ENCODE data around the gene CAMTA1.

CAMTA1 gene

DNA sequence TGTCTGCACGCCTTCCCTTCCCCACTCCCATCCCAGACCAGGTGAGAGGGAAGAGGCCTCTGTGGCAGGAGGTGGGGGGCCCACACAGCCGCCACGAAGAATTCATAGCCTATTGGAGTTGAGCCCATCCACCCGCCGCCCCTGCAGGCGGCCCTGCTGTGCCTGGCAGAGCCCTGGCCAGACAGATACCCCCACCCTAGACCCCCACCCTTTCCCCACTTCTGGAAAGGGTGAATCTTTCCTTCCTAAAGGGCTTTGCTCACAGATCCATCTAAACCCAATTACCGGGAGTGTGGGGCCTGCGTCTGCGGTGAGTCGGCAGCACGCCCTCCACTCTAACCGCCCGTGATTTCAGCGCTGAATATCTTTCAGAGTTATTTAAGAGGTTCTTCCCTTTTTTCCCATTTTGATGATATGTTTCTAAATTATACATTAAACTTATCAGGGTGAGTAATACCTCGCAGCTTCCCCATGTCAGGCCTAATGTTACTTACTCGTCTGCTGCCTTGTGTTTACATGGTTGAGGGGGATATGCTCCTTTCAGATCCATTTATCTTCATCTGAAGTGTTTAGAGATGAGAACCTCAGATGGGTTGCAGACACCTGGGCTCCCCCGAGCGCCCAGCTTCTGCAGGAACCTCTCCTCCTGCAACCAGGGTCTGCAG, 802.0 kb downstream of the CAMTA1 start:
- no peak for ATAC-seq
- TF ChIP-seq, protein P1, sequence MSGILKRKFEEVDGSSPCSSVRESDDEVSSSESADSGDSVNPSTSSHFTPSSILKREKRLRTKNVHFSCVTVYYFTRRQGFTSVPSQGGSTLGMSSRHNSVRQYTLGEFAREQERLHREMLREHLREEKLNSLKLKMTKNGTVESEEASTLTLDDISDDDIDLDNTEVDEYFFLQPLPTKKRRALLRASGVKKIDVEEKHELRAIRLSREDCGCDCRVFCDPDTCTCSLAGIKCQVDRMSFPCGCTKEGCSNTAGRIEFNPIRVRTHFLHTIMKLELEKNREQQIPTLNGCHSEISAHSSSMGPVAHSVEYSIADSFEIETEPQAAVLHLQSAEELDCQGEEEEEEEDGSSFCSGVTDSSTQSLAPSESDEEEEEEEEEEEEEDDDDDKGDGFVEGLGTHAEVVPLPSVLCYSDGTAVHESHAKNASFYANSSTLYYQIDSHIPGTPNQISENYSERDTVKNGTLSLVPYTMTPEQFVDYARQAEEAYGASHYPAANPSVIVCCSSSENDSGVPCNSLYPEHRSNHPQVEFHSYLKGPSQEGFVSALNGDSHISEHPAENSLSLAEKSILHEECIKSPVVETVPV (CRISPR knock-in tag; IDR thresholded peaks at IDR 0.05): no peak
- no peak for TF ChIP-seq ZNF565 (CRISPR knock-in tag; conservative IDR thresholded peaks at IDR 0.05; ENCODE audit: low read depth)
- TF ChIP-seq OSR1 (CRISPR knock-in tag; IDR thresholded peaks at IDR 0.05): no peak
- no peak for TF ChIP-seq ZC3H10 (CRISPR knock-in tag; IDR thresholded peaks at IDR 0.05)

DNA sequence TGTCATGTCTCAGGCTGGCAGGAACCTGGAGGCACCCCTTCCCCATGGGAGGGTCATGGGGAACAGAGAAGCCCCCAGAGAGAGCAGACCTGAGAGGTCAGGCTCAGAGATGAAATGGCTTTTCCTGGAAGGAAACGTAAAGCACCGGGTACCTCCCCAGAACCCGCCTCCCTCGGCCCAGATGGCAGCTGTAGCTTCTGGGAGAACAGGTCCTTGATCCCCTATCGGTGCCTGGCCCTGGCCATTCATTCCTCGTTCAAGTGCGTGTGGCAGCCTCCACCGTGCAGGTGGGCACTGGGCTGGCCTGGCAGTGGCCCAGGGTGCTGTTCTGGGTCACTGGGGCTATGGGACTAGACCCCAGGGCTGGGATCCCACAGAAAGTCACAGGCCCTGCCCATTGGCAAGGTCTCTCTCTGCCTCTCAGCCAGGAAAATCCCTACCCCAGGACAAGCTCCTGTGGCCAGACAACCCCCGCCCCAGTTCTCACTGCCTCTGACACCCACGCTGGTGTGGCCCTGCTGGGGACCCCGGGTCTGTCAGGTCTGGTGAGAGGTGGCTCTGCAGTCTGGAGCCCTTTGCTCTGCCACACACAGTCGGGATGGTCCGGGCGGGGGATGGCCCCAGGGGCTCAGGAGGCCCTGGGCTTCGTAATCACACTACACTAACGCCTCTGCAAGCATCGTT, 802.7 kb downstream of the CAMTA1 start:
- ATAC-seq: no peak
- TF ChIP-seq ZNF70 (CRISPR knock-in tag; IDR thresholded peaks at IDR 0.05) (no peak), PPARA (CRISPR knock-in tag; IDR thresholded peaks at IDR 0.05; ENCODE audit: borderline replicate concordance) (no peak), BACH2 (CRISPR knock-in tag; IDR thresholded peaks at IDR 0.05; ENCODE audit: borderline replicate concordance) (no peak), ARNTL (CRISPR knock-in tag; IDR thresholded peaks at IDR 0.05; ENCODE audit: borderline replicate concordance, low read depth) (no peak), ZFP3 (CRISPR knock-in tag; IDR thresholded peaks at IDR 0.05) (no peak), TCF4 (CRISPR knock-in tag; IDR thresholded peaks at IDR 0.05; ENCODE audit: borderline replicate concordance) (no peak), ZNF8 (CRISPR knock-in tag; IDR thresholded peaks at IDR 0.05) (no peak), SNAI2 (CRISPR knock-in tag; IDR thresholded peaks at IDR 0.05) (no peak), ESRRG (CRISPR knock-in tag; IDR thresholded peaks at IDR 0.05) (no peak), ZFP30 (CRISPR knock-in tag; IDR thresholded peaks at IDR 0.05) (no peak), CSDC2 (CRISPR knock-in tag; IDR thresholded peaks at IDR 0.05) (no peak), ZNF565 (CRISPR knock-in tag; conservative IDR thresholded peaks at IDR 0.05; ENCODE audit: low read depth) (no peak), OSR1 (CRISPR knock-in tag; IDR thresholded peaks at IDR 0.05) (no peak), ZC3H10 (CRISPR knock-in tag; IDR thresholded peaks at IDR 0.05) (no peak), GLIS3 (CRISPR knock-in tag; IDR thresholded peaks at IDR 0.05) (no peak)
- TF ChIP-seq, protein P2, sequence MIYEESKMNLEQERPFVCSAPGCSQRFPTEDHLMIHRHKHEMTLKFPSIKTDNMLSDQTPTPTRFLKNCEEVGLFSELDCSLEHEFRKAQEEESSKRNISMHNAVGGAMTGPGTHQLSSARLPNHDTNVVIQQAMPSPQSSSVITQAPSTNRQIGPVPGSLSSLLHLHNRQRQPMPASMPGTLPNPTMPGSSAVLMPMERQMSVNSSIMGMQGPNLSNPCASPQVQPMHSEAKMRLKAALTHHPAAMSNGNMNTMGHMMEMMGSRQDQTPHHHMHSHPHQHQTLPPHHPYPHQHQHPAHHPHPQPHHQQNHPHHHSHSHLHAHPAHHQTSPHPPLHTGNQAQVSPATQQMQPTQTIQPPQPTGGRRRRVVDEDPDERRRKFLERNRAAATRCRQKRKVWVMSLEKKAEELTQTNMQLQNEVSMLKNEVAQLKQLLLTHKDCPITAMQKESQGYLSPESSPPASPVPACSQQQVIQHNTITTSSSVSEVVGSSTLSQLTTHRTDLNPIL (CRISPR knock-in tag; IDR thresholded peaks at IDR 0.05; ENCODE audit: low read depth): no peak
- TF ChIP-seq, protein P1 (CRISPR knock-in tag; IDR thresholded peaks at IDR 0.05): no peak
- TF ChIP-seq, protein P3, sequence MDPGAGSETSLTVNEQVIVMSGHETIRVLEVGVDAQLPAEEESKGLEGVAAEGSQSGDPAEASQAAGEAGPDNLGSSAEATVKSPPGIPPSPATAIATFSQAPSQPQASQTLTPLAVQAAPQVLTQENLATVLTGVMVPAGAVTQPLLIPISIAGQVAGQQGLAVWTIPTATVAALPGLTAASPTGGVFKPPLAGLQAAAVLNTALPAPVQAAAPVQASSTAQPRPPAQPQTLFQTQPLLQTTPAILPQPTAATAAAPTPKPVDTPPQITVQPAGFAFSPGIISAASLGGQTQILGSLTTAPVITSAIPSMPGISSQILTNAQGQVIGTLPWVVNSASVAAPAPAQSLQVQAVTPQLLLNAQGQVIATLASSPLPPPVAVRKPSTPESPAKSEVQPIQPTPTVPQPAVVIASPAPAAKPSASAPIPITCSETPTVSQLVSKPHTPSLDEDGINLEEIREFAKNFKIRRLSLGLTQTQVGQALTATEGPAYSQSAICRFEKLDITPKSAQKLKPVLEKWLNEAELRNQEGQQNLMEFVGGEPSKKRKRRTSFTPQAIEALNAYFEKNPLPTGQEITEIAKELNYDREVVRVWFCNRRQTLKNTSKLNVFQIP (CRISPR knock-in tag; IDR thresholded peaks at IDR 0.05; ENCODE audit: borderline replicate concordance, low read depth): no peak

DNA sequence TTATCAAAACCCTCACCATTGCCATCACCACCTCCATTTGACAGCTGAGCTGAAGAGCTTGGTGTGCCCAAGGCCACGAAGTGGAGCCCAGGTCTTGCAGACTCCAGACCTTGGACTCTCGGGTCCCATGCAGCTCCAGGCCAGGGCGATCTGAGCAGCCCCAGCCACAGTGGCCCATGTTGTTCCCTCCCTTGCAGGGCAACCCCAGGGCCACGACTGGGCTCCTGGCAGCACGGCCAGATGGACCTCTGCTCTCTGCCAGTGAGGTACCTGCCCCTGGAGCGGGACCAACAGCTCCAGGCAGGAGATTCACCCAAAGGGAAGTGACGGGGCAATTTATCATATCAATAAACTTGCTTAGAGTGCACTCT, 803.2 kb downstream of the CAMTA1 start:
- ATAC-seq: no peak
- TF ChIP-seq CSDC2 (CRISPR knock-in tag; IDR thresholded peaks at IDR 0.05) (no peak), ZNF8 (CRISPR knock-in tag; IDR thresholded peaks at IDR 0.05) (no peak), ZNF565 (CRISPR knock-in tag; conservative IDR thresholded peaks at IDR 0.05; ENCODE audit: low read depth) (no peak)

DNA sequence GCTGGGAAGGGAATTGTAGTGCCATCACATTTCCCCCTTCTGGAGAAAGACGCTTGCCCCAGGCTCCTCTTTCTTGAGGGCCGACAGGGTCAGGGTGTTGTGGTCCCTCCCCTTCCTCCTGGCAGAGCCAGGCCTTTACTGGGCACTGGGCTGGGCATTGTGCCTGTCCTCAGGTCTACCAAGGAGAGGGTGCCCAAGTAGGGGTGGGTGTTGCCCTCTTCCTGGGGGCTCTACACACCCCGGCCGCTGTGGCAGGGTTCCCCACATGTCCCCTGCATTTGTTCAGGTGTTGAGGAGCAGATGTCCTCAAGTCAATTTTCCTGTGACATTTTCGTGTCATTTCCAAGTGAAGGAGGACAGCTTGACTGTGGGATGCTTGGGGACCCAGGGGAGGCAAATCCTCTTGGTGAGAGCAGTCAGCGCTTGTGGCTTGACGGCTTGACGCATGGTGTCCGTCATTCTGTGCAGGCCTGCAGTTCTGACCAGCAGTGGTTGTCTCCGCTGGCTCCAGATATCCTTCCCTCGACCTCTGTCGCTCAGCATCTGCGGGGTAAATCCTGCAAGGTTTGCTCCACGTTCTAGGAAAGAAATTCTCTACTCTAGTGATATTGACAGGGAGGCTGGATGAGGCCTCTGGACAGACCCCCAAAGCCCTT, 804.0 kb downstream of the CAMTA1 start:
- TF ChIP-seq, protein P3 (CRISPR knock-in tag; IDR thresholded peaks at IDR 0.05; ENCODE audit: borderline replicate concordance, low read depth): no peak
- no peak for TF ChIP-seq RARB (CRISPR knock-in tag; IDR thresholded peaks at IDR 0.05)
- TF ChIP-seq, protein P2 (CRISPR knock-in tag; IDR thresholded peaks at IDR 0.05; ENCODE audit: low read depth): no peak
- no peak for TF ChIP-seq BACH2 (CRISPR knock-in tag; IDR thresholded peaks at IDR 0.05; ENCODE audit: borderline replicate concordance)
- ATAC-seq: no peak
